ENCODE measurements around the gene PDIA5.

PDIA5 gene

GRCh38 chr3:123188058-123188457 is 121.2 kb downstream of the PDIA5 start:
- DNase-seq: no peak

GRCh38 chr3:123193448-123194101 is 126.8 kb downstream of the PDIA5 start:
- no peak for DNase-seq

- DNase-seq: no peak
Observed at GRCh38 chr3:123194552-123194951, 127.7 kb downstream of the PDIA5 start.

GRCh38 chr3:123198372-123198771 is 131.5 kb downstream of the PDIA5 start:
- DNase-seq: no peak

- no peak for DNase-seq
Observed at GRCh38 chr3:123201223-123201556, 134.4 kb downstream of the PDIA5 start.

- peak; percentile 89 for DNase-seq
Observed at GRCh38 chr3:123201557-123202427, 135.0 kb downstream of the PDIA5 start, which contains the start of gene SEC22A. TSS of gene SEC22A (plus strand) at chr3:123201943. CDS start at chr3:123209218, 7,275 bp downstream.

GRCh38 chr3:123202451-123202850 is 135.6 kb downstream of the PDIA5 start:
- no peak for DNase-seq

Data from activated CD4-positive, CD25-positive, alpha-beta regulatory T cell treated with anti-CD3 and anti-CD28 coated beads, Interleukin-2, amount 50 U/mL, for 72 hours (primary cell).